Breast epithelium (tissue), 4 donors: ENCODE measurements around the gene PLOD1. TPM values are rescaled to one million over a fixed set of nuclear protein-coding genes. Genes with fewer than 3 reads are reported as not detected.

ENCODE experiments used
- DNase-seq, 2 donors: peaks; one replicate each; pipeline ENCODE4 v3.0.0-alpha.2; 2019; ENCODE audit warnings: low spot score in 2 of 2
- H3K27ac ChIP-seq, 2 donors: fragments of 200-600 bp; sonication (generic) in 1 of 2; one replicate each; pipeline ENCODE4 v1.5.1; 2016 to 2019; ENCODE audit warnings: mild to moderate bottlenecking in 1 of 2
- H3K27me3 ChIP-seq, 2 donors: fragments of 200-600 bp; sonication (generic) in 1 of 2; one replicate each; pipeline versions ENCODE4 v1.5.1 to v1.6.0; 2017 to 2019; ENCODE audit warnings: control low read depth in 1 of 2, mild to moderate bottlenecking in 1 of 2
- H3K36me3 ChIP-seq: fragments of 200-600 bp; one replicate; pipeline ENCODE4 v1.5.1; 2019
- H3K4me1 ChIP-seq, 2 donors: fragments of 200-600 bp; sonication (generic); one replicate each; pipeline ENCODE4 v1.5.1; 2016 to 2019; ENCODE audit warnings: control low read depth in 1 of 2
- H3K4me3 ChIP-seq, 3 donors: fragments of 200-600 bp; sonication (generic); 1 replicate in 2 of 3; 2 replicates in 1 of 3; pipeline ENCODE4 v1.5.1; 2016 to 2019; ENCODE audit warnings: mild to moderate bottlenecking in 3 of 3, moderate library complexity in 2 of 3
- H3K9me3 ChIP-seq, 2 donors: fragments of 200-600 bp; sonication (generic) in 1 of 2; one replicate each; pipeline ENCODE4 v1.5.1; 2016 to 2019; ENCODE audit warnings: control low read depth in 1 of 2
- POLR2A ChIP-seq: fragments of 450-650 bp; IDR thresholded peaks from one replicate; pipeline ENCODE4 v1.6.1; 2016; ENCODE audit warnings: antibody characterized with exemption, mild to moderate bottlenecking, moderate library complexity
- POLR2AphosphoS5 ChIP-seq, 3 donors: sonication (generic); formaldehyde crosslinking; IDR thresholded peaks; one replicate each; pipeline ENCODE4 v1.6.1; 2017; ENCODE audit warnings: antibody characterized with exemption in 3 of 3
- intact Hi-C: fragments of 100-400 bp; cut with DNase I; formaldehyde crosslinking; loops from one replicate; pipeline ENCODE4 v1.15.1; 2023; ENCODE audit warnings: low total_unique reads
- total RNA-seq, 3 donors: library from RNA; depleted of rRNA; stranded (reverse); fragments of >200 nt; gene quantifications; one replicate each; pipeline ENCODE4 v1.1.0, GENCODE V29; 2016
- TF ChIP-seq, protein P1 (sequence below), 3 donors: fragments of 450-650 bp; IDR thresholded peaks; one replicate each; pipeline ENCODE4 v1.5.1; 2016 to 2017; ENCODE audit warnings: antibody characterized with exemption in 3 of 3, mild to moderate bottlenecking in 3 of 3, moderate library complexity in 3 of 3

The PLOD1 gene
- total RNA-seq, 3 donors from 2014 or later, result 45.9 to 86.1 (median 57.5) TPM

DNA sequence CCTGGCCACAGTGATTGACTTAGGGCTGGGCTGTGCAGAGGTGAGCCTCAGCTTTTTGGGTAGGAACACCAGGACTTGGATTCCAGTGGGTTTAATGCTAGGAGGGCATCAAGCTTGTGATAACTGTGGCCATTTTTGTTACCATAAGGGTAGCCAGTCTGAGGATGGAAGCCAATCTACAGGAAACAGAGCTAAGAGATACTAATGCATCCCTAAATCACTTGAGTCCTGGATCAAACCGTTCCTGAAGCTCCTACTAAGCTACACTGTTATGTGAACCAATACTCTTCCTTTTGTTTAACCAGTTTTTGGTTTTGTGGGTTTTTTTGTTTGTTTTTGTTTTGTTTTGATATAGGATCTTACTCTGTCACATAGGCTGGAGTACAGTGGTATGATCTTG lies 20.5 kb upstream of the PLOD1 start:
- Histone ChIP-seq H3K27me3 (no peaks in the 10 kb centered on the region), H3K4me3 (no peak overlapping the region), H3K36me3 (no peaks in the 10 kb centered on the region), H3K27ac (no peak overlapping the region), H3K9me3 (no peaks in the 10 kb centered on the region), H3K4me1 (no peaks in the 10 kb centered on the region)
- TF ChIP-seq POLR2A (no peak), POLR2AphosphoS5 (IDR thresholded peaks at IDR 0.05) (no peak)
- TF ChIP-seq, protein P1, sequence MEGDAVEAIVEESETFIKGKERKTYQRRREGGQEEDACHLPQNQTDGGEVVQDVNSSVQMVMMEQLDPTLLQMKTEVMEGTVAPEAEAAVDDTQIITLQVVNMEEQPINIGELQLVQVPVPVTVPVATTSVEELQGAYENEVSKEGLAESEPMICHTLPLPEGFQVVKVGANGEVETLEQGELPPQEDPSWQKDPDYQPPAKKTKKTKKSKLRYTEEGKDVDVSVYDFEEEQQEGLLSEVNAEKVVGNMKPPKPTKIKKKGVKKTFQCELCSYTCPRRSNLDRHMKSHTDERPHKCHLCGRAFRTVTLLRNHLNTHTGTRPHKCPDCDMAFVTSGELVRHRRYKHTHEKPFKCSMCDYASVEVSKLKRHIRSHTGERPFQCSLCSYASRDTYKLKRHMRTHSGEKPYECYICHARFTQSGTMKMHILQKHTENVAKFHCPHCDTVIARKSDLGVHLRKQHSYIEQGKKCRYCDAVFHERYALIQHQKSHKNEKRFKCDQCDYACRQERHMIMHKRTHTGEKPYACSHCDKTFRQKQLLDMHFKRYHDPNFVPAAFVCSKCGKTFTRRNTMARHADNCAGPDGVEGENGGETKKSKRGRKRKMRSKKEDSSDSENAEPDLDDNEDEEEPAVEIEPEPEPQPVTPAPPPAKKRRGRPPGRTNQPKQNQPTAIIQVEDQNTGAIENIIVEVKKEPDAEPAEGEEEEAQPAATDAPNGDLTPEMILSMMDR (IDR thresholded peaks at IDR 0.05), result no peak
- no peak for DNase-seq
- intact Hi-C loops, result no loop called here

- Histone ChIP-seq H3K27ac (peak overlapping the region; percentile 54 to 56), H3K4me3 (no peak overlapping the region), H3K9me3 (no peaks in the 10 kb centered on the region), H3K27me3 (no peaks in the 10 kb centered on the region), H3K36me3 (no peaks in the 10 kb centered on the region), H3K4me1 (peaks cover 0 to 17% of the 10 kb centered on the region in 2 donors)
- TF ChIP-seq, protein P1 (IDR thresholded peaks at IDR 0.05), result no peak
- TF ChIP-seq POLR2AphosphoS5 (IDR thresholded peaks at IDR 0.05) (no peak), POLR2A (no peak)
- intact Hi-C loops, result no loop called here
- DNase-seq, result peak; percentile 46 to 56
Observed at GRCh38 chr1:11918799-11919519, 15.6 kb upstream of the PLOD1 start.

- TF ChIP-seq POLR2AphosphoS5 (IDR thresholded peaks at IDR 0.05) (no peak), POLR2A (no peak)
- TF ChIP-seq, protein P1 (IDR thresholded peaks at IDR 0.05), result no peak
- peak overlapping the region in 1 of 2 donors; percentile 54 for H3K27ac ChIP-seq
- no peak for DNase-seq
Observed at GRCh38 chr1:11919621-11920020, 14.9 kb upstream of the PLOD1 start.

GRCh38 chr1:11920239-11920903 lies 14.1 kb upstream of the PLOD1 start:
- peak in 1 of 2 donors; percentile 41 for DNase-seq
- H3K27ac ChIP-seq, result peak overlapping the region; percentile 26 to 62
- intact Hi-C loops, result no loop called here
- H3K4me1 ChIP-seq, result peaks cover 8 to 28% of the 10 kb centered on the region in 2 donors
- no peaks in the 10 kb centered on the region for H3K27me3 ChIP-seq
- H3K36me3 ChIP-seq, result no peaks in the 10 kb centered on the region
- TF ChIP-seq POLR2A (no peak), POLR2AphosphoS5 (IDR thresholded peaks at IDR 0.05) (no peak)
- TF ChIP-seq, protein P1 (IDR thresholded peaks at IDR 0.05), result no peak
- H3K9me3 ChIP-seq, result no peaks in the 10 kb centered on the region
- H3K4me3 ChIP-seq, result peak overlapping the region in 2 of 3 donors; percentile 6 to 23

More at GRCh38 chr1:11919621-11920020, 14.9 kb upstream of the PLOD1 start:
- intact Hi-C loops, result no loop called here
- Histone ChIP-seq H3K36me3 (no peaks in the 10 kb centered on the region), H3K4me1 (peaks cover 3 to 23% of the 10 kb centered on the region in 2 donors), H3K9me3 (no peaks in the 10 kb centered on the region), H3K4me3 (no peak overlapping the region), H3K27me3 (no peaks in the 10 kb centered on the region)

- H3K36me3 ChIP-seq, result no peaks in the 10 kb centered on the region
- H3K27ac ChIP-seq, result peak overlapping the region; percentile 26 to 62
- no peak for DNase-seq
- TF ChIP-seq POLR2AphosphoS5 (IDR thresholded peaks at IDR 0.05) (no peak), POLR2A (no peak)
- TF ChIP-seq, protein P1 (IDR thresholded peaks at IDR 0.05), result no peak
- no peaks in the 10 kb centered on the region for H3K27me3 ChIP-seq
- intact Hi-C loops, result no loop called here
- peaks cover 8 to 28% of the 10 kb centered on the region in 2 donors for H3K4me1 ChIP-seq
- no peak overlapping the region for H3K4me3 ChIP-seq
- no peaks in the 10 kb centered on the region for H3K9me3 ChIP-seq
Observed at GRCh38 chr1:11921022-11921421, 13.5 kb upstream of the PLOD1 start.
